Ectodermal cell (in vitro differentiated cells): Measurements from ENCODE around the gene GULP1.

ENCODE experiments used
- H3K27ac ChIP-seq: 2 replicates; pipeline ENCODE4 v1.7.0; 2013; ENCODE audit warnings: mild to moderate bottlenecking, low read depth, low read length; ENCODE audit not compliant: insufficient read depth, poor library complexity, severe bottlenecking
- H3K27me3 ChIP-seq: 2 replicates; pipeline ENCODE4 v1.7.0; 2013; ENCODE audit warnings: mild to moderate bottlenecking, low read length; ENCODE audit not compliant: insufficient read depth, control insufficient read depth, poor library complexity, severe bottlenecking
- H3K36me3 ChIP-seq: one replicate; pipeline ENCODE4 v1.7.0; 2013; ENCODE audit warnings: low read length; ENCODE audit not compliant: control insufficient read depth, insufficient read depth
- H3K4me1 ChIP-seq: one replicate; pipeline ENCODE4 v1.7.0; 2013; ENCODE audit warnings: low read length; ENCODE audit not compliant: control insufficient read depth, insufficient read depth
- H3K4me3 ChIP-seq: 2 replicates; pipeline ENCODE4 v1.7.0; 2013; ENCODE audit warnings: low read depth, low read length, control low read depth; ENCODE audit not compliant: insufficient read depth
- H3K9me3 ChIP-seq: 2 replicates; pipeline ENCODE4 v1.7.0; 2013; ENCODE audit warnings: mild to moderate bottlenecking, low read length, moderate library complexity; ENCODE audit not compliant: control insufficient read depth
- WGBS, 2 experiments: methylation state at CpG; one replicate each; pipeline ENCODE4 v1.1.7; 2013; ENCODE audit warnings: missing lambda C conversion rate in 2 of 2; 5-methylcytosine and 5-hydroxymethylcytosine counted together

GULP1 gene

GRCh38 chr2:188414411-188414810, 122.7 kb downstream of the GULP1 start:
- H3K4me1 ChIP-seq: no peaks in the 10 kb centered on the region
- H3K9me3 ChIP-seq: no peaks in the 10 kb centered on the region
- no peak overlapping the region for H3K27ac ChIP-seq
- 70 to 90% methylated on average over 2 of the region's 2 CpGs for WGBS, 2 experiments
- H3K27me3 ChIP-seq: no peaks in the 10 kb centered on the region
- H3K36me3 ChIP-seq: peaks cover 4% of the 10 kb centered on the region
- no peak overlapping the region for H3K4me3 ChIP-seq

GRCh38 chr2:188414869-188415753, 123.4 kb downstream of the GULP1 start:
- H3K4me3 ChIP-seq: no peak overlapping the region
- no peaks in the 10 kb centered on the region for H3K9me3 ChIP-seq
- H3K27ac ChIP-seq: no peak overlapping the region
- H3K27me3 ChIP-seq: no peaks in the 10 kb centered on the region
- H3K36me3 ChIP-seq: peaks cover 9% of the 10 kb centered on the region
- no peaks in the 10 kb centered on the region for H3K4me1 ChIP-seq
- WGBS, 2 experiments: 95 to 96% methylated on average over 1 of the region's 1 CpG

- Histone ChIP-seq H3K27ac (no peak overlapping the region), H3K9me3 (no peaks in the 10 kb centered on the region), H3K36me3 (peaks cover 13% of the 10 kb centered on the region), H3K27me3 (no peaks in the 10 kb centered on the region), H3K4me3 (no peak overlapping the region), H3K4me1 (no peaks in the 10 kb centered on the region)
- 100% methylated on average over 1 of the region's 1 CpG for WGBS, 2 experiments
Measured at GRCh38 chr2:188415754-188416083, 124.0 kb downstream of the GULP1 start.

- H3K36me3 ChIP-seq: peaks cover 14% of the 10 kb centered on the region
- H3K4me3 ChIP-seq: no peak overlapping the region
- no peak overlapping the region for H3K27ac ChIP-seq
- no peaks in the 10 kb centered on the region for H3K9me3 ChIP-seq
- no peaks in the 10 kb centered on the region for H3K4me1 ChIP-seq
- H3K27me3 ChIP-seq: no peaks in the 10 kb centered on the region
Measured at GRCh38 chr2:188416367-188416766, 124.7 kb downstream of the GULP1 start.

GRCh38 chr2:188422726-188423125, 131.1 kb downstream of the GULP1 start:
- Histone ChIP-seq H3K4me3 (no peak overlapping the region), H3K9me3 (no peaks in the 10 kb centered on the region), H3K36me3 (peaks cover 14% of the 10 kb centered on the region), H3K27me3 (no peaks in the 10 kb centered on the region), H3K4me1 (no peaks in the 10 kb centered on the region), H3K27ac (no peak overlapping the region)
- WGBS, 2 experiments: 88 to 90% methylated on average over 1 of the region's 1 CpG

GRCh38 chr2:188425266-188425665, 133.6 kb downstream of the GULP1 start:
- H3K27me3 ChIP-seq: no peaks in the 10 kb centered on the region
- peaks cover 4% of the 10 kb centered on the region for H3K36me3 ChIP-seq
- H3K27ac ChIP-seq: no peak overlapping the region
- H3K4me3 ChIP-seq: no peak overlapping the region
- H3K4me1 ChIP-seq: no peaks in the 10 kb centered on the region
- WGBS, 2 experiments: 90 to 100% methylated on average over 2 of the region's 2 CpGs
- no peaks in the 10 kb centered on the region for H3K9me3 ChIP-seq

GRCh38 chr2:188426121-188426520, 134.4 kb downstream of the GULP1 start:
- Histone ChIP-seq H3K36me3 (no peaks in the 10 kb centered on the region), H3K4me1 (no peaks in the 10 kb centered on the region), H3K9me3 (no peaks in the 10 kb centered on the region), H3K27ac (no peak overlapping the region), H3K27me3 (no peaks in the 10 kb centered on the region), H3K4me3 (no peak overlapping the region)
- WGBS, 2 experiments: 23 to 26% methylated on average over 1 of the region's 2 CpGs

GRCh38 chr2:188430705-188431104, 139.0 kb downstream of the GULP1 start:
- no peaks in the 10 kb centered on the region for H3K36me3 ChIP-seq
- 90 to 93% methylated on average over 1 of the region's 1 CpG for WGBS, 2 experiments
- H3K27me3 ChIP-seq: no peaks in the 10 kb centered on the region
- H3K27ac ChIP-seq: no peak overlapping the region
- no peaks in the 10 kb centered on the region for H3K4me1 ChIP-seq
- H3K4me3 ChIP-seq: no peak overlapping the region
- no peaks in the 10 kb centered on the region for H3K9me3 ChIP-seq

GRCh38 chr2:188434018-188434417, 142.3 kb downstream of the GULP1 start:
- no peaks in the 10 kb centered on the region for H3K27me3 ChIP-seq
- H3K4me1 ChIP-seq: no peaks in the 10 kb centered on the region
- no peaks in the 10 kb centered on the region for H3K36me3 ChIP-seq
- no peak overlapping the region for H3K4me3 ChIP-seq
- no peaks in the 10 kb centered on the region for H3K9me3 ChIP-seq
- H3K27ac ChIP-seq: no peak overlapping the region
- 97 to 100% methylated on average over 1 of the region's 1 CpG for WGBS, 2 experiments

GRCh38 chr2:188435115-188435514, 143.4 kb downstream of the GULP1 start:
- no peak overlapping the region for H3K4me3 ChIP-seq
- no peaks in the 10 kb centered on the region for H3K4me1 ChIP-seq
- 84 to 97% methylated on average over 2 of the region's 2 CpGs for WGBS, 2 experiments
- no peaks in the 10 kb centered on the region for H3K9me3 ChIP-seq
- no peaks in the 10 kb centered on the region for H3K27me3 ChIP-seq
- no peak overlapping the region for H3K27ac ChIP-seq
- H3K36me3 ChIP-seq: no peaks in the 10 kb centered on the region
